PC-9 (cell line): ENCODE measurements around the gene GABARAP.

Experiments used
- EZH2 ChIP-seq: fragments of 200-600 bp; sonication (generic); IDR thresholded peaks from 2 replicates; pipeline ENCODE4 v1.8.0; 2017; ENCODE audit warnings: antibody characterized with exemption, low read depth
- TF ChIP-seq, protein P1 (sequence below): fragments of 200-600 bp; sonication (generic); conservative IDR thresholded peaks from 2 replicates; pipeline ENCODE4 v1.6.1; 2017; ENCODE audit warnings: mixed run types, antibody characterized with exemption, mild to moderate bottlenecking, moderate library complexity

DNA sequence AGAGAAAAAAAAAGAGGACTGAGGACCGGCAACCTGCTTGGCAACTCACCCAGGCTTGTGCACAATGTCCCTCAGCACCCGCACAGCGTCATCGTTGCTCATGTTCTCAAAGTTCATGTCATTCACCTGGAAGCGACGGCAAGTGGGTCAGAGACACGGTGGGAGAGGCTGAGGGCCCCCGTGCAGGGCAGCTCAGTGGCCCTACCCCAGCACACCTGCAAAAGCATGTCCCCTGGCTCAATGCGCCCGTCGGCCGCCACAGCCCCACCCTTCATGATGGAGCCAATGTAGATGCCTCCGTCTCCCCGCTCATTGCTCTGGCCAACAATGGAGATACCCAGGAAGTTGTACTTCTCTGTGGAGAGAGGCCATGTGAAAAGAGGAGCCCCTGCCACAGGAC, 13.3 kb downstream of the GABARAP start:
- no peak for TF ChIP-seq EZH2
- TF ChIP-seq, protein P1, sequence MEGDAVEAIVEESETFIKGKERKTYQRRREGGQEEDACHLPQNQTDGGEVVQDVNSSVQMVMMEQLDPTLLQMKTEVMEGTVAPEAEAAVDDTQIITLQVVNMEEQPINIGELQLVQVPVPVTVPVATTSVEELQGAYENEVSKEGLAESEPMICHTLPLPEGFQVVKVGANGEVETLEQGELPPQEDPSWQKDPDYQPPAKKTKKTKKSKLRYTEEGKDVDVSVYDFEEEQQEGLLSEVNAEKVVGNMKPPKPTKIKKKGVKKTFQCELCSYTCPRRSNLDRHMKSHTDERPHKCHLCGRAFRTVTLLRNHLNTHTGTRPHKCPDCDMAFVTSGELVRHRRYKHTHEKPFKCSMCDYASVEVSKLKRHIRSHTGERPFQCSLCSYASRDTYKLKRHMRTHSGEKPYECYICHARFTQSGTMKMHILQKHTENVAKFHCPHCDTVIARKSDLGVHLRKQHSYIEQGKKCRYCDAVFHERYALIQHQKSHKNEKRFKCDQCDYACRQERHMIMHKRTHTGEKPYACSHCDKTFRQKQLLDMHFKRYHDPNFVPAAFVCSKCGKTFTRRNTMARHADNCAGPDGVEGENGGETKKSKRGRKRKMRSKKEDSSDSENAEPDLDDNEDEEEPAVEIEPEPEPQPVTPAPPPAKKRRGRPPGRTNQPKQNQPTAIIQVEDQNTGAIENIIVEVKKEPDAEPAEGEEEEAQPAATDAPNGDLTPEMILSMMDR = no peak
